Stimulated activated CD4-positive, alpha-beta T cell treated with anti-CD3 and anti-CD28 coated beads, Interleukin-1b, Interleukin-23, amount 100 ng/mL, for 4 hours (primary cell): ENCODE measurements around the gene PCA3.

Source experiments
- DNase-seq, 2 donors: peaks; one replicate each; pipeline ENCODE4 v3.0.0-alpha.2; 2020; ENCODE audit warnings: low read depth in 2 of 2

PCA3 gene

GRCh38 chr9:76827296-76828080, 63.2 kb downstream of the PCA3 start:
- no peak for DNase-seq

GRCh38 chr9:76828447-76828846, 64.2 kb downstream of the PCA3 start:
- no peak for DNase-seq

DNA sequence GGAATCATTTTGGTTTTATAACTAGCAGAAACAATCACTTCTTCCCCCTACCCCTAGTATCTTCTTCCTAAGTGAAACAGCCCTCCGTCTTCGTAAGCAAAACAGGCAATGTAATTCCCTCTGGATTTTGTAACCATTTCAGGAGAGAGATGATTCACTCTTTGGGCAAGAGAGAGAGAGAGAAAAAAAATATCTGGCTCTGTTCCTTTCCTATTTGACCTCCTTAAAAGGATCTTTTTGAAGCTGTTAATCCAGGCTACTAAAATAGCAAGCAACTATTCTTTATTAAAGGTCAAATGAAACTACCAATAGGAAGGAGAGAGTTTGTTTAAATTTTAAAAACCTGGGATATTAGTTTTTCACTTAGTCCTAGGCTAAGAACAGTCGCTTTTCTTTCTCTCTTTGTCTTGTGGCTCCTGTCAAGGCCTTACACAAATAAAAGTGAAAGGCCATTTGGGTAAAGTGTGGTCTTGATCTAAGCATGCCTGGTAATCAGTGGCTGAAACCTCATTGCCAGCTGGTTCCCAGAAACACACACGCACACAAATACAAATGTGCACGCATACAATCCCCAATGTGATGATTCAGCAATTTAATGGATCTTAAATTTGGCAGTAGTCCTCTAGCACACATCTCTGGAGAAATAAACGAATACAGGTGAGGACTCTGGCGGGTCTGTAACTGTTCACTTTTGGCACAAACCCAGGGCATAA, 71.5 kb downstream of the PCA3 start:
- no peak for DNase-seq
